K562 (cell line): ENCODE measurements around the gene RAB5A. TPM values are rescaled to one million over a fixed set of nuclear protein-coding genes. Genes with fewer than 3 reads are reported as not detected.
A peak's percentile ranks its signal among the peaks of the same experiment; 100 is the strongest.

Experiments used
- ARID2 ChIP-seq: fragments of 450-650 bp; IDR thresholded peaks from 2 replicates; pipeline ENCODE4 v1.6.1; 2017; ENCODE audit warnings: antibody characterized with exemption, mild to moderate bottlenecking
- BACH1 ChIP-seq: fragments of 200-800 bp; sonication (Bioruptor generic); IDR thresholded peaks from 2 replicates; pipeline ENCODE4 v1.6.1; 2016; ENCODE audit warnings: missing genetic modification characterization, missing compliant biosample characterization
- FOXA3 ChIP-seq, 2 experiments: fragments of 450-650 bp in 1 of 2; sonication (generic) in 1 of 2; formaldehyde crosslinking; IDR thresholded peaks in 1 of 2; conservative IDR thresholded peaks in 1 of 2; 2 replicates each; pipeline versions ENCODE4 v1.4.0 to v1.8.0; 2020 to 2022; ENCODE audit warnings: mild to moderate bottlenecking in 2 of 2, missing genetic modification reagents in 1 of 2
- FOXM1 ChIP-seq, 2 experiments: fragments of 450-650 bp in 1 of 2; sonication (generic) in 1 of 2; formaldehyde crosslinking in 1 of 2; IDR thresholded peaks; 2 replicates each; pipeline versions ENCODE4 v1.6.1 to v1.9.0; 2017 to 2022; ENCODE audit warnings: low read depth in 2 of 2, mild to moderate bottlenecking in 2 of 2, missing genetic modification reagents in 1 of 2, moderate library complexity in 1 of 2
- HDGF ChIP-seq: fragments of 450-650 bp; IDR thresholded peaks from 2 replicates; pipeline ENCODE4 v1.6.1; 2016
- MECOM ChIP-seq: fragments of 250-450 bp; sonication (Bioruptor Pico); IDR thresholded peaks from 2 replicates; pipeline ENCODE4 v1.8.0; 2022; ENCODE audit warnings: inconsistent platforms
- MXI1 ChIP-seq: IDR thresholded peaks from 2 replicates; pipeline ENCODE4 v1.6.1; 2011; ENCODE audit warnings: low read depth, mild to moderate bottlenecking, improper control_type of control experiment, low read length
- NR2F6 ChIP-seq: fragments of 450-650 bp; formaldehyde crosslinking; IDR thresholded peaks from 2 replicates; pipeline ENCODE4 v1.4.0; 2020; ENCODE audit warnings: mild to moderate bottlenecking
- RBM22 ChIP-seq: fragments of 200-400 bp; formaldehyde crosslinking; IDR thresholded peaks from 2 replicates; pipeline ENCODE4 v1.6.1; 2018; ENCODE audit warnings: low read length, low read depth; ENCODE audit not compliant: poor library complexity, severe bottlenecking
- RNF219 ChIP-seq: fragments of 250-450 bp; sonication (Bioruptor Pico); IDR thresholded peaks from 2 replicates; pipeline ENCODE4 v1.5.0; 2022; ENCODE audit warnings: mild to moderate bottlenecking
- ZBTB43 ChIP-seq: sonication (generic); formaldehyde crosslinking; IDR thresholded peaks from 2 replicates; pipeline ENCODE4 v1.8.0; 2023; ENCODE audit warnings: mild to moderate bottlenecking, missing genetic modification reagents
- ZKSCAN1 ChIP-seq: fragments of 150-350 bp; IDR thresholded peaks from 2 replicates; pipeline ENCODE4 v1.6.1; 2016; ENCODE audit warnings: low read depth, low read length
- ZNF121 ChIP-seq: sonication (generic); formaldehyde crosslinking; conservative IDR thresholded peaks from 2 replicates; pipeline ENCODE4 v1.8.0; 2022; ENCODE audit warnings: missing genetic modification reagents
- ZNF436 ChIP-seq: fragments of 250-450, 450-650 bp; sonication (Bioruptor Pico); formaldehyde crosslinking; IDR thresholded peaks from 2 replicates; pipeline ENCODE4 v1.7.0; 2020; ENCODE audit warnings: mild to moderate bottlenecking
- polyA plus RNA-seq, 8 experiments: library from polyadenylated mRNA; depleted of rRNA in 4 of 8; stranded (reverse) in 5 of 8; unstranded in 3 of 8; fragments of >200 nt; fragmentation: Nextera tagmentation in 2 of 8; fragmentation: Illumina TruSeq in 1 of 8; extraction: Ambion mirVana in 2 of 8; extraction: Trizol in 1 of 8; gene quantifications; 2 replicates each; pipeline versions ENCODE4 v1.2.1 to v1.2.3, GENCODE V29; 2011 to 2014; ENCODE audit warnings: inconsistent platforms in 1 of 8, missing spikeins in 1 of 8
- total RNA-seq, 7 experiments: library from RNA; depleted of rRNA in 6 of 7; stranded (reverse); fragments of >200 nt in 6 of 7; fragmentation: Illumina TruSeq in 2 of 7; extraction: Trizol in 2 of 7; gene quantifications; 2 replicates each; pipeline versions ENCODE4 v1.2.1 to v1.2.3, GENCODE V29; 2011 to 2021; ENCODE audit warnings: low replicate concordance in 1 of 7
- TF ChIP-seq, protein P1 (sequence below): fragments of 250-450 bp; sonication (Bioruptor Pico); IDR thresholded peaks from 2 replicates; pipeline ENCODE4 v1.5.0; 2020; ENCODE audit warnings: mild to moderate bottlenecking, borderline replicate concordance
- TF ChIP-seq, protein P2 (sequence below): IDR thresholded peaks from 2 replicates; pipeline ENCODE4 v1.6.1; 2014; ENCODE audit warnings: antibody characterized with exemption
- TF ChIP-seq, protein P3 (sequence below), 3 experiments: IDR thresholded peaks in 2 of 3; conservative IDR thresholded peaks in 1 of 3; 2 replicates each; pipeline ENCODE4 v1.5.1; 2011 to 2012; ENCODE audit warnings: low read length in 3 of 3, mild to moderate bottlenecking in 3 of 3, control low read depth in 2 of 3, improper control_type of control experiment in 1 of 3, inconsistent platforms in 1 of 3, low read depth in 1 of 3, mixed read lengths in 1 of 3, moderate library complexity in 1 of 3; ENCODE audit not compliant: insufficient read depth in 2 of 3

RAB5A gene
- total and polyA plus RNA-seq, 9 of the 15 experiments (the other 6 are each of a cell fraction or from before 2014, with no cell fraction given), result 28.3 to 64.2 (median 49.0) TPM

DNA sequence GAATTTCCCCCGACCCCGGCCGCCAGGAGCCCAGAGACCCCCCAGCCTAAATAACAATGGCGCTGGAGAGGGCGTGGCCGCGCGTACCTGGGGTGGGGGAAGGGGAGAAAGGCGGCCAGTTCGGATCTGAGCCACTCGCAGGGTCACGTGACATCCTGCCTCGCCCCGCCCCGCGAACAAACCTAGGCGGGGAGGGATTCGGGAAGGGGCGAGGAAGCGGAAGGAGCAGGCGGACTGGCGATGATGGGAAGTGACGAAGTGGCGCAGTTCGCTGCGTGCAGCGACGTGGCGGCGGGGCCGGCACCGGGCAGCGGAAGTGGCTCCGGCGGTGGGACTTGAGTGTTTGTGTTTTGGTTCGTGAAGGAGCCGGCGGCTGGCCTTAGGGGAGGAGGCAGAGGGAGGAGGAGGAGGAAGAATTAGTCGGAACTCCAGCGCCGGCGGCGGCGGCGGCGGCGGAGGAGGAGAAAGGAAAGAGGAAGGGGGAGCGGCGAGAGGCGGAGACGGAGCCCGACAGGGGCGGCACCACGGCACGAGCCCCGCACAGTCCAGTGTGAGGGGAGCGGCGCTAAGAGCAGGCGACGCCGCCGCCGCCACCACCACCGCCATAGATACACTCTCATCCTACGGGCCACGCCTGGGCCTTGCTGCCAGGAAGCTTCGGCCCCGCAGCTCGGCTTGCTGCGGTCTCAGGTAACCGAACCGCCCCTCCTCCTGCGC is at the start of gene RAB5A (continued):
- TF ChIP-seq FOXA3 (CRISPR knock-in tag; conservative IDR thresholded peaks at IDR 0.05 in 1 of 2, IDR thresholded peaks at IDR 0.05 in 1 of 2) (peak in 1 of 2 experiments; percentile 59; a peak in 1 of 4 replicates), ARID2 (no peak), FOXM1 (IDR thresholded peaks at IDR 0.05; ENCODE audit: low read depth) (peak; percentile 13; the same call in 1 of the 2 replicates), FOXM1 (CRISPR knock-in tag; IDR thresholded peaks at IDR 0.05; ENCODE audit: low read depth) (peak; percentile 90), RNF219 (no peak), ZKSCAN1 (peak; percentile 59; the same call in 1 of the 2 replicates), MECOM (CRISPR knock-in tag) (0 out of 2 replicates have a peak, but pooled peaks have one; percentile 45), MXI1 (peak; percentile 49; the same call in 1 of the 2 replicates), NR2F6 (CRISPR knock-in tag) (no peak), RBM22 (peak; percentile 80), ZNF121 (CRISPR knock-in tag) (no peak), ZNF436 (CRISPR knock-in tag) (no peak), BACH1 (tag) (no peak), HDGF (0 out of 2 replicates have a peak, but pooled peaks have one; percentile 19), ZBTB43 (CRISPR knock-in tag) (no peak)
- TF ChIP-seq, protein P1, sequence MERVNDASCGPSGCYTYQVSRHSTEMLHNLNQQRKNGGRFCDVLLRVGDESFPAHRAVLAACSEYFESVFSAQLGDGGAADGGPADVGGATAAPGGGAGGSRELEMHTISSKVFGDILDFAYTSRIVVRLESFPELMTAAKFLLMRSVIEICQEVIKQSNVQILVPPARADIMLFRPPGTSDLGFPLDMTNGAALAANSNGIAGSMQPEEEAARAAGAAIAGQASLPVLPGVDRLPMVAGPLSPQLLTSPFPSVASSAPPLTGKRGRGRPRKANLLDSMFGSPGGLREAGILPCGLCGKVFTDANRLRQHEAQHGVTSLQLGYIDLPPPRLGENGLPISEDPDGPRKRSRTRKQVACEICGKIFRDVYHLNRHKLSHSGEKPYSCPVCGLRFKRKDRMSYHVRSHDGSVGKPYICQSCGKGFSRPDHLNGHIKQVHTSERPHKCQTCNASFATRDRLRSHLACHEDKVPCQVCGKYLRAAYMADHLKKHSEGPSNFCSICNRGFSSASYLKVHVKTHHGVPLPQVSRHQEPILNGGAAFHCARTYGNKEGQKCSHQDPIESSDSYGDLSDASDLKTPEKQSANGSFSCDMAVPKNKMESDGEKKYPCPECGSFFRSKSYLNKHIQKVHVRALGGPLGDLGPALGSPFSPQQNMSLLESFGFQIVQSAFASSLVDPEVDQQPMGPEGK (CRISPR knock-in tag), result no peak
- TF ChIP-seq, protein P2, sequence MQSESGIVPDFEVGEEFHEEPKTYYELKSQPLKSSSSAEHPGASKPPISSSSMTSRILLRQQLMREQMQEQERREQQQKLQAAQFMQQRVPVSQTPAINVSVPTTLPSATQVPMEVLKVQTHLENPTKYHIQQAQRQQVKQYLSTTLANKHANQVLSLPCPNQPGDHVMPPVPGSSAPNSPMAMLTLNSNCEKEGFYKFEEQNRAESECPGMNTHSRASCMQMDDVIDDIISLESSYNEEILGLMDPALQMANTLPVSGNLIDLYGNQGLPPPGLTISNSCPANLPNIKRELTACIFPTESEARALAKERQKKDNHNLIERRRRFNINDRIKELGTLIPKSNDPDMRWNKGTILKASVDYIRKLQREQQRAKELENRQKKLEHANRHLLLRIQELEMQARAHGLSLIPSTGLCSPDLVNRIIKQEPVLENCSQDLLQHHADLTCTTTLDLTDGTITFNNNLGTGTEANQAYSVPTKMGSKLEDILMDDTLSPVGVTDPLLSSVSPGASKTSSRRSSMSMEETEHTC, result peak; percentile 59; the same call in 1 of the 2 replicates
- TF ChIP-seq, protein P3, sequence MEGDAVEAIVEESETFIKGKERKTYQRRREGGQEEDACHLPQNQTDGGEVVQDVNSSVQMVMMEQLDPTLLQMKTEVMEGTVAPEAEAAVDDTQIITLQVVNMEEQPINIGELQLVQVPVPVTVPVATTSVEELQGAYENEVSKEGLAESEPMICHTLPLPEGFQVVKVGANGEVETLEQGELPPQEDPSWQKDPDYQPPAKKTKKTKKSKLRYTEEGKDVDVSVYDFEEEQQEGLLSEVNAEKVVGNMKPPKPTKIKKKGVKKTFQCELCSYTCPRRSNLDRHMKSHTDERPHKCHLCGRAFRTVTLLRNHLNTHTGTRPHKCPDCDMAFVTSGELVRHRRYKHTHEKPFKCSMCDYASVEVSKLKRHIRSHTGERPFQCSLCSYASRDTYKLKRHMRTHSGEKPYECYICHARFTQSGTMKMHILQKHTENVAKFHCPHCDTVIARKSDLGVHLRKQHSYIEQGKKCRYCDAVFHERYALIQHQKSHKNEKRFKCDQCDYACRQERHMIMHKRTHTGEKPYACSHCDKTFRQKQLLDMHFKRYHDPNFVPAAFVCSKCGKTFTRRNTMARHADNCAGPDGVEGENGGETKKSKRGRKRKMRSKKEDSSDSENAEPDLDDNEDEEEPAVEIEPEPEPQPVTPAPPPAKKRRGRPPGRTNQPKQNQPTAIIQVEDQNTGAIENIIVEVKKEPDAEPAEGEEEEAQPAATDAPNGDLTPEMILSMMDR (IDR thresholded peaks at IDR 0.05 in 2 of 3, conservative IDR thresholded peaks at IDR 0.05 in 1 of 3; ENCODE audit: insufficient read depth in 2 of 3, low read depth in 1 of 3, low read length in 3 of 3), result 0 out of 6 replicates have a peak, but pooled peaks of 1 of the 3 experiments have one; percentile 1
